Retina (tissue), 1 donor: Measurements from ENCODE around the gene CYB561D2.

Experiments
- DNase-seq: peaks from one replicate; pipeline ENCODE4 v3.0.0-alpha.2; 2016

The CYB561D2 gene

GRCh38 chr3:50323614-50324199, 27.0 kb upstream of the CYB561D2 start:
- no peak for DNase-seq

- DNase-seq: peak; percentile 76
These were observed 26.1 kb upstream of the CYB561D2 start for GRCh38 chr3:50324351-50325112.

GRCh38 chr3:50325113-50325480, 25.6 kb upstream of the CYB561D2 start:
- DNase-seq: no peak

- no peak for DNase-seq
These were observed 25.0 kb upstream of the CYB561D2 start for GRCh38 chr3:50325497-50326181.

GRCh38 chr3:50326182-50326541, 24.5 kb upstream of the CYB561D2 start:
- no peak for DNase-seq

- no peak for DNase-seq
These were observed 23.5 kb upstream of the CYB561D2 start for GRCh38 chr3:50327129-50327528.

- DNase-seq: peak; percentile 96
These were observed 22.5 kb upstream of the CYB561D2 start, which contains the start of gene TUSC2 for GRCh38 chr3:50327943-50328691. Gene TUSC2 (minus strand): TSS chr3:50328223. CDS start chr3:50328099, 124 bp downstream.

GRCh38 chr3:50330330-50330729, 20.3 kb upstream of the CYB561D2 start:
- no peak for DNase-seq

- no peak for DNase-seq
These were observed 19.2 kb upstream of the CYB561D2 start for GRCh38 chr3:50331364-50331907.

- DNase-seq: no peak
These were observed 16.8 kb upstream of the CYB561D2 start for GRCh38 chr3:50333744-50334328.

- DNase-seq: no peak
These were observed 16.2 kb upstream of the CYB561D2 start for GRCh38 chr3:50334339-50335075.

GRCh38 chr3:50336452-50337174, 14.0 kb upstream of the CYB561D2 start:
- DNase-seq: no peak

GRCh38 chr3:50337175-50337861, 13.3 kb upstream of the CYB561D2 start:
- peak; percentile 97 for DNase-seq

- no peak for DNase-seq
These were observed 11.7 kb upstream of the CYB561D2 start for GRCh38 chr3:50338965-50339364.

GRCh38 chr3:50339485-50340146, 11.0 kb upstream of the CYB561D2 start:
- no peak for DNase-seq

- DNase-seq: no peak
These were observed 10.6 kb upstream of the CYB561D2 start for GRCh38 chr3:50340147-50340447.

- peak; percentile 46 for DNase-seq
These were observed 10.0 kb upstream of the CYB561D2 start, which contains the start of gene RASSF1 for GRCh38 chr3:50340448-50341329. Gene RASSF1 (minus strand): TSS chr3:50340836. CDS start chr3:50340805, 31 bp downstream.

- DNase-seq: no peak
These were observed 9.1 kb upstream of the CYB561D2 start for GRCh38 chr3:50341537-50341936.
